GM12874 (cell line): Measurements from ENCODE around the gene TRAPPC3L.

Experiments
- TF ChIP-seq, protein P1 (sequence below): IDR thresholded peaks from 2 replicates; pipeline ENCODE4 v1.5.1; 2011; ENCODE audit warnings: low read depth, mild to moderate bottlenecking, control low read depth, low read length, moderate library complexity; ENCODE audit not compliant: insufficient read depth

The TRAPPC3L gene

DNA sequence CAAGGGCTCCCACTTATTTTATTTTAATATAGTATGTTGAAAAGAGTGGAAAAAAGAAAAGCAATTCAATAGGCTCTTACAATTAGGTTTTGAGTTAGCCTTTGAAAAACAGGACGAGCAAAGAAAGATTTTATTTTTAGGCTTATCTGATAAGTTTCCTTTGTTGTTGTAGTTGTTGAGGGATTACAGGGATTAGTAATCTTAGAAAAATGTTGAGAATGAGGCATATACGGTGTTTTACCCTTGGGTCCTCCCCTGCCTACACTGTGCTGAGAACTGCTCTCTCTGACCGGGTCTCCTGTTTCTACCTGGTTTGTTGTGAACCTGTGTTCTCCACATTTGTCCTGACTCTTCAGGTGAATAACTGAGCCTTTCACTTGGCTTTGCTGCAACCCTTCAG, 16.7 kb downstream of the TRAPPC3L start:
- TF ChIP-seq, protein P1, sequence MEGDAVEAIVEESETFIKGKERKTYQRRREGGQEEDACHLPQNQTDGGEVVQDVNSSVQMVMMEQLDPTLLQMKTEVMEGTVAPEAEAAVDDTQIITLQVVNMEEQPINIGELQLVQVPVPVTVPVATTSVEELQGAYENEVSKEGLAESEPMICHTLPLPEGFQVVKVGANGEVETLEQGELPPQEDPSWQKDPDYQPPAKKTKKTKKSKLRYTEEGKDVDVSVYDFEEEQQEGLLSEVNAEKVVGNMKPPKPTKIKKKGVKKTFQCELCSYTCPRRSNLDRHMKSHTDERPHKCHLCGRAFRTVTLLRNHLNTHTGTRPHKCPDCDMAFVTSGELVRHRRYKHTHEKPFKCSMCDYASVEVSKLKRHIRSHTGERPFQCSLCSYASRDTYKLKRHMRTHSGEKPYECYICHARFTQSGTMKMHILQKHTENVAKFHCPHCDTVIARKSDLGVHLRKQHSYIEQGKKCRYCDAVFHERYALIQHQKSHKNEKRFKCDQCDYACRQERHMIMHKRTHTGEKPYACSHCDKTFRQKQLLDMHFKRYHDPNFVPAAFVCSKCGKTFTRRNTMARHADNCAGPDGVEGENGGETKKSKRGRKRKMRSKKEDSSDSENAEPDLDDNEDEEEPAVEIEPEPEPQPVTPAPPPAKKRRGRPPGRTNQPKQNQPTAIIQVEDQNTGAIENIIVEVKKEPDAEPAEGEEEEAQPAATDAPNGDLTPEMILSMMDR, result no peak

DNA sequence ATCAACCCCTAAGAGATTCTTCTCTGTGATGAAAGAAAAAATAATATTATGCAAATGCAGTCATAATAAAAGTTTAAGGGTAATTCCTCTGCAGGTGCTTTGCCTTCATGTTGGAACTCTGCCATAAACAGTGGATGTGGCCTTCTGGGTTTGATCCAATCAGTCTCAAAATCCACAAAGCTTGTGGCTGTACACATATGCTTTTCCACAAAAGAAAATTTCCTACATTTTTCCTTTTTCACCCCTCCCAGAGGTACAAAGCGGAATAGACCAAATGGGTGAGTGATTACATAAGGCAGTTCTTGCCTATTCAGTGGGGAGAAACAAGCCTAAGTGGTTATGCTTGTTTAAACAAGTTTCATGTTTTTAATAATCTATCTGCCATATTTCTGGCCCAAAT, 17.4 kb downstream of the TRAPPC3L start:
- TF ChIP-seq, protein P1, result no peak

DNA sequence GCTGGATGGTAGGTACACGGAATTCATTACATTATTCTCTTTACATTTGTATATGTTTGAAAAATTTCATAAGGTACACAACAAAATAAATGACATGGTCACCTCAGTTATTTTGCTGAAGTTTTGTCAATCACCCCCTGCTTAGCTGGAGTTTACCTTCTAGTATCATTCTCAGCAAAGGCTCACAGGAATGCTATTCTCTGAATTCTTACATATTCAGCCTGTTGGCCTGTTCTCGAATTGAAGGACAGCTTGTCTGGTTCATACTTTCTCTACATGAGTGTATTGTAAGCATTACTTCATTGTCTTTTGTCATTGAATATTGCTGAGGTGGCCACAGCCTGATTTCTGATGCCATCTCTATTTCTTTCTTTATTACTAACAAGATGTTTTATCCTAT, 21.2 kb downstream of the TRAPPC3L start:
- TF ChIP-seq, protein P1, result no peak

DNA sequence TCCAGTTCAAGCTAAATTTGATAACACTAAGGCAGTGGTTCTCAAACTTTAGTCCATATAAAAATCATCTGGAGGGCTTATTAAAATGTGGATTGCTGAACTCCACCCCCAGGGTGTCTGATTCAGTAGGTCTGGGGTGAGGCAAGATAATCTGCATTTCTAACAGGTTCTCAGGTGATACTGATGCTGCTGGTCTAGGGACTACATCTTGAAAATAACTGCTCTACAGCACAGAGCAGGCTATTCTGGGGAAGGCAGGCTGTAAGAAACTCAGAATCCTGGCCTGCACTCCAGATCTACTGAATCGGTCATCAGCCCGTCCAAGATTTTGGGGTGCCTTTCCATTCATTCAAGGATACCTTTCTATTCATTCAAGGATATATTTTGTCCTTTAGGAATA, 22.6 kb downstream of the TRAPPC3L start:
- TF ChIP-seq, protein P1, result no peak

DNA sequence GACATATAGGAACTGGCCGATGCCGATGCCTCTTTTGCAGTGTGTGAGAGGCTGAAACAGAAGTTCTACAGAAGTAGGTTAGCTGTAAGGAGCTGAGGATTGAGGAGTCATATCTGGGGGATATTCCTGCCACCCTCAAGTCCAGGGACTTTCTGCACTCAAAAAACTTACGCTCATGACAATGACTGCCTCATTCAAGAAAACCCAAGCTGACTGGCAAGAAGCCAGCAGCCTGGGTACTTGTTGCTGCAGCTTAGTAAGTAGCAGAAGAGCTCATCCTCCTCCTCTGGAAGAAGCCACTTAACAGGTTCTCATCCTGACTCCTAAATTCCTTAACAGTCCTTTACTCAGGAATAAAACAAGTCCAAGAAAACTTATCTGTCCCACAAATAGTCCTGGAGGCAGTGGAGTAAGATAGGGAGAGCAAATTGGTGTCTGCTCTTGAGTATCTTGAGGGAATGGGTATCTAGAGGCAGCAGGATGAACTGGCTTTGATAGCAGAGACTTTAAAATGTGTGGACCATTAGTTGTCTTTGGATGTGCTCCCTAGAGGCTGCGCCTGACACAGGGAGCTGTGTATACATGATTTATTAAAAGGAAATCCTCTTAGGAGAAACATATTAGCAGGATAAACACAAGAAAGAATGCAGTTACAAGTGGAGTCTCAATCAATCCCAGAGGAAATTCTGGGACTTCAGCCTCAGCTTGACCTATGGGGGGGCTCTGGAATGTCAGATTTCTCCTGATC, 26.7 kb downstream of the TRAPPC3L start:
- TF ChIP-seq, protein P1, result no peak

DNA sequence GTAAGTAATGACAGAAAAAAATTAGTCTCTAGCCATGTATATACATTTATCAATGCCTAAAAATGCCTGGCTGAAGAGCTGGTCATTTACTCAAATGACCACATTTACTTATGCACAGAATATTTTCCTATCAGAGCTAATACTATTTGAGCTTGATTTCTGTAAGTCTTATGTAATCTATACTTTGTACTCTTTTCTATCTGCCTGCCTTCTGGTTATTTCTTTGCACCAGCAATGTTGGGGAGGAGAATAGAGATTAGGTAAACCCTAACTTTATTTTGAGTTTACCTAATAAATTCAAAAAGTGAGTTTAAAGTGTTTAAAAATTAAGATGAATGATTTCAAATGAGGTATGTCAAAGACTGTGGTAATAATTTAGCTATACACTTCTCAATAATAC, 30.3 kb downstream of the TRAPPC3L start:
- TF ChIP-seq, protein P1, result no peak

DNA sequence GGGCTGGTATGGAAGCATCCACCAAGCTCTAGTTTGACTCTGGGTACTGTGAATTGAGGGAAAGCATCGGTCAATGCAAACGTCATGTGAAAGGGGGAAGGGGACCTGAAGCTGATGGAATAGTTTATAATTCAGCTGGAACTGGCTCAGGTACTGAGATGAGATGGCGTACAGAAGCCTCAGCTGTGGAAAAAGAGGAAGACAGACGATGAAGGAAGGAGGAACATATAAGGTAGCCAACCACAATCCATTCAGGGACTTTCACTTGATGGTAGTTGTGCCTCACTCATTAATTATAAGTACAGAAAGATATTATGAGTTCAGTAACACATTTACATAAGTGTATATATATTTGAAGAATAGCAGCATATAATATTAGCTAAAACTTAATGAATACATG, 31.4 kb downstream of the TRAPPC3L start:
- TF ChIP-seq, protein P1, result no peak
